Measurements from ENCODE around the gene POLR1H.
A peak's percentile ranks its signal among the peaks of the same experiment; 100 is the strongest.

- TF ChIP-seq CTCF (conservative IDR thresholded peaks at IDR 0.05; ENCODE audit: low read depth in 2 of 2) (no peak), JUNB (IDR thresholded peaks at IDR 0.05; ENCODE audit: unreplicated experiment) (no peak), EZH2phosphoT487 (IDR thresholded peaks at IDR 0.05; ENCODE audit: unreplicated experiment) (no peak), POLR2AphosphoS5 (IDR thresholded peaks at IDR 0.05; ENCODE audit: low read depth) (peak; percentile 88), ZNF114 (CRISPR knock-in tag; IDR thresholded peaks at IDR 0.05) (no peak), EZH2 (IDR thresholded peaks at IDR 0.05; ENCODE audit: low read depth, unreplicated experiment) (no peak), REST (IDR thresholded peaks at IDR 0.05; ENCODE audit: unreplicated experiment) (no peak), ETS1 (IDR thresholded peaks at IDR 0.05) (peak; percentile 89), CREB1 (CRISPR knock-in tag; IDR thresholded peaks at IDR 0.05; ENCODE audit: low read depth) (peak; percentile 90), NANOG (IDR thresholded peaks at IDR 0.05; ENCODE audit: borderline replicate concordance) (no peak), ZNF331 (CRISPR knock-in tag; IDR thresholded peaks at IDR 0.05; ENCODE audit: low read depth) (no peak), STAT1 (IDR thresholded peaks at IDR 0.05; ENCODE audit: unreplicated experiment) (no peak)
Observed at GRCh38 chr6:30066577-30067459, 5.8 kb downstream of the POLR1H start, which contains the start of gene PPP1R11.

Data from GM23338 (cell line).